Endodermal cell (in vitro differentiated cells): ENCODE data around the gene AFP. TPM values are rescaled to one million over a fixed set of nuclear protein-coding genes. Genes with fewer than 3 reads are reported as not detected.

Experiments
- DNase-seq: peaks from one replicate; pipeline ENCODE4 v3.0.0-alpha.2; 2017
- H3K27ac ChIP-seq: 2 replicates; pipeline ENCODE4 v1.5.1; 2013; ENCODE audit warnings: mild to moderate bottlenecking, low read depth, low read length, moderate library complexity
- H3K27me3 ChIP-seq: 2 replicates; pipeline ENCODE4 v1.6.1; 2013; ENCODE audit warnings: mild to moderate bottlenecking, low read length, moderate library complexity; ENCODE audit not compliant: insufficient read depth, control insufficient read depth, poor library complexity, severe bottlenecking
- H3K36me3 ChIP-seq: 2 replicates; pipeline ENCODE4 v1.7.0; 2013; ENCODE audit warnings: mild to moderate bottlenecking, low read length, moderate library complexity; ENCODE audit not compliant: control insufficient read depth, insufficient read depth
- H3K4me1 ChIP-seq: one replicate; pipeline ENCODE4 v1.7.0; 2013; ENCODE audit warnings: low read length; ENCODE audit not compliant: control insufficient read depth, insufficient read depth
- H3K4me3 ChIP-seq: 2 replicates; pipeline ENCODE4 v1.5.1; 2013; ENCODE audit warnings: mild to moderate bottlenecking, low read length, moderate library complexity
- H3K9ac ChIP-seq: 2 replicates; pipeline ENCODE4 v1.6.1; 2013; ENCODE audit warnings: mild to moderate bottlenecking, low read length, moderate library complexity; ENCODE audit not compliant: poor library complexity, severe bottlenecking; ENCODE audit errors: extremely low read depth
- H3K9me3 ChIP-seq: 2 replicates; pipeline ENCODE4 v1.6.1; 2013; ENCODE audit warnings: mild to moderate bottlenecking, low read length, moderate library complexity; ENCODE audit not compliant: control insufficient read depth
- H3K27ac Mint-ChIP-seq: 2 replicates; pipeline ENCODE4 v1.8.0; 2020; ENCODE audit warnings: mixed read lengths
- H3K27me3 Mint-ChIP-seq: 2 replicates; pipeline ENCODE4 v1.8.0; 2021; ENCODE audit warnings: mild to moderate bottlenecking, mixed read lengths; ENCODE audit not compliant: insufficient read depth
- H3K36me3 Mint-ChIP-seq: 2 replicates; pipeline ENCODE4 v1.8.0; 2020; ENCODE audit warnings: low read depth, mixed read lengths
- H3K4me1 Mint-ChIP-seq: 2 replicates; pipeline ENCODE4 v1.8.0; 2020; ENCODE audit warnings: mixed read lengths
- H3K4me3 Mint-ChIP-seq: 2 replicates; pipeline ENCODE4 v1.8.0; 2020; ENCODE audit warnings: mild to moderate bottlenecking, moderate library complexity, mixed read lengths
- H3K9me3 Mint-ChIP-seq: 2 replicates; pipeline ENCODE4 v1.8.0; 2020; ENCODE audit warnings: mild to moderate bottlenecking, mixed read lengths
- CTCF ChIP-seq: fragments of 200-600 bp; sonication (generic); conservative IDR thresholded peaks from 2 replicates; pipeline ENCODE4 v1.5.0; 2021; ENCODE audit warnings: antibody characterized with exemption, mild to moderate bottlenecking
- WGBS, 2 experiments: methylation state at CpG; one replicate each; pipeline versions ENCODE4 v1.1.5 to v1.1.7; 2013; ENCODE audit warnings: missing lambda C conversion rate in 2 of 2, mixed read lengths in 1 of 2; ENCODE audit not compliant: insufficient coverage in 1 of 2, insufficient read length in 1 of 2; 5-methylcytosine and 5-hydroxymethylcytosine counted together
- total RNA-seq, 2 donors: library from RNA; stranded (reverse); fragmentation: NEBNext Ultra II Directional in 1 of 2; extraction: Animal tissue kit (Norgen Biotek cat#: 25700) in 1 of 2; gene quantifications; 2 replicates in 1 of 2; 3 replicates in 1 of 2; pipeline ENCODE4 v1.2.1, GENCODE V29; 2021

AFP gene
- total RNA-seq, 2 donors from 2014 or later: 1.6 TPM; not detected in 1

DNA sequence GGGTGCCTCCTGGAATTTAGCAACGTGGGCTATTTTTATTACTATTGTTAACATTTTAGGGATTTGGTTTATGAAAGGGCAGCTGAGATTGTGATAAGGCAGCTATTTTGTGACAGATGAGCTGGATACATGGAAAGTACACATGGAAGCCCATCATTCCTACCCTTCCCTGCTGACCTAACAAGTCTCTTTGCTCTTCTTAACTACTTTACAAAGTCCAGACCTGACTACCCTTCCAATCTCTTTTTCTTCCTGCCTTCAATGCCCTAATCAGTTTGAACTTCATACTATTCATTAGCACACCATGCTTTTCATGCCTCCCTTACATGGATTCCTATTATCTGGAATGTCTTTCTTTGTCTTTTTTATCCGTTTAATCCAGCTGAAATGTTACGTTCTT lies 9.4 kb upstream of the AFP start:
- H3K9ac ChIP-seq: no peak overlapping the region
- H3K9me3 Mint-ChIP-seq: no peaks in the 10 kb centered on the region
- peaks cover 12% of the 10 kb centered on the region for H3K4me1 Mint-ChIP-seq
- peaks cover 3% of the 10 kb centered on the region for H3K27me3 Mint-ChIP-seq
- no peaks in the 10 kb centered on the region for H3K9me3 ChIP-seq
- H3K4me3 ChIP-seq: no peak overlapping the region
- H3K36me3 Mint-ChIP-seq: no peaks in the 10 kb centered on the region
- H3K4me1 ChIP-seq: no peaks in the 10 kb centered on the region
- no peak for DNase-seq
- TF ChIP-seq CTCF: no peak
- no peaks in the 10 kb centered on the region for H3K36me3 ChIP-seq
- WGBS, 2 experiments: 87% methylated on average over 3 of the region's 3 CpGs; no CpG with 5 or more reads in 1 of the 2 experiments
- H3K27ac ChIP-seq: no peak overlapping the region
- H3K4me3 Mint-ChIP-seq: no peak overlapping the region
- H3K27me3 ChIP-seq: no peaks in the 10 kb centered on the region
- H3K27ac Mint-ChIP-seq: no peak overlapping the region

DNA sequence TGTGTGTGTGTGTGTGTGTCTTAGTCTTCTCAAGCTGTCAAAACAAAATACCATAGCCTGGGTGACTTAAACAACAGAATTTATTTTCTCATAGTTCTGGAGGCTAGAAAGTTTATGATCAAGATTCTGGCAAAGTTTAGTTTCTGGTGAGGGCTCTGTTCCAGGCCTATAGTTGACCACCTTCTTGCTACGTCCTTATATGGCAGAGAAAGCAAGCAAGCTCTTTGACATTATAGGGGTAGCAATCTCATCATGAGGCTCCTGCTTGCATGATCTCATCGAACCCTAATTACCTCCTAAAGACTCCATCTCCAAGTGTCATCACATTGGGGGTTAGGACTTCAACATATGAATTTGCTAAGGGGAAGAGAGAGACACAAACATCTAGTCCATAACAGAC lies 6.9 kb upstream of the AFP start:
- Histone ChIP-seq H3K36me3 (no peaks in the 10 kb centered on the region), H3K4me1 (peaks cover 9% of the 10 kb centered on the region), H3K4me3 (no peak overlapping the region), H3K27me3 (no peaks in the 10 kb centered on the region), H3K27ac (no peak overlapping the region), H3K9me3 (no peaks in the 10 kb centered on the region), H3K9ac (no peak overlapping the region)
- H3K4me3 Mint-ChIP-seq: no peak overlapping the region
- DNase-seq: no peak
- WGBS, 2 experiments: 89 to 100% methylated on average over 1 to 2 of the region's 2 CpGs
- H3K27me3 Mint-ChIP-seq: peaks cover 3% of the 10 kb centered on the region
- H3K4me1 Mint-ChIP-seq: peaks cover 20% of the 10 kb centered on the region
- no peak overlapping the region for H3K27ac Mint-ChIP-seq
- TF ChIP-seq CTCF: no peak
- no peaks in the 10 kb centered on the region for H3K9me3 Mint-ChIP-seq
- H3K36me3 Mint-ChIP-seq: no peaks in the 10 kb centered on the region

- DNase-seq: no peak
- peaks cover 20% of the 10 kb centered on the region for H3K4me1 Mint-ChIP-seq
- no peaks in the 10 kb centered on the region for H3K36me3 Mint-ChIP-seq
- H3K4me1 ChIP-seq: peaks cover 9% of the 10 kb centered on the region
- no peaks in the 10 kb centered on the region for H3K36me3 ChIP-seq
- no peak overlapping the region for H3K4me3 ChIP-seq
- H3K27ac Mint-ChIP-seq: no peak overlapping the region
- H3K27me3 Mint-ChIP-seq: peaks cover 3% of the 10 kb centered on the region
- no peak overlapping the region for H3K4me3 Mint-ChIP-seq
- TF ChIP-seq CTCF: no peak
- H3K27me3 ChIP-seq: no peaks in the 10 kb centered on the region
- no peak overlapping the region for H3K27ac ChIP-seq
- no peaks in the 10 kb centered on the region for H3K9me3 ChIP-seq
- H3K9me3 Mint-ChIP-seq: no peaks in the 10 kb centered on the region
- H3K9ac ChIP-seq: no peak overlapping the region
- WGBS, 2 experiments: 88 to 95% methylated on average over 1 of the region's 2 CpGs
Measured at GRCh38 chr4:73429826-73430587, 6.0 kb upstream of the AFP start.
